Activated CD4-positive, alpha-beta T cell treated with anti-CD3 and anti-CD28 coated beads, Interleukin-2, amount 50 U/mL, for 16 hours (primary cell): ENCODE data around the gene BCL2A1.
A peak's percentile ranks its signal among the peaks of the same experiment; 100 is the strongest.
"Not testable (repeated sequence)": the region's sequence is repeated elsewhere in the genome, so short reads cannot be mapped to it uniquely, and the experiment has no call there.

Source experiments
- DNase-seq: peaks from one replicate; pipeline ENCODE4 v3.0.0-alpha.2; 2020

The BCL2A1 gene

DNA sequence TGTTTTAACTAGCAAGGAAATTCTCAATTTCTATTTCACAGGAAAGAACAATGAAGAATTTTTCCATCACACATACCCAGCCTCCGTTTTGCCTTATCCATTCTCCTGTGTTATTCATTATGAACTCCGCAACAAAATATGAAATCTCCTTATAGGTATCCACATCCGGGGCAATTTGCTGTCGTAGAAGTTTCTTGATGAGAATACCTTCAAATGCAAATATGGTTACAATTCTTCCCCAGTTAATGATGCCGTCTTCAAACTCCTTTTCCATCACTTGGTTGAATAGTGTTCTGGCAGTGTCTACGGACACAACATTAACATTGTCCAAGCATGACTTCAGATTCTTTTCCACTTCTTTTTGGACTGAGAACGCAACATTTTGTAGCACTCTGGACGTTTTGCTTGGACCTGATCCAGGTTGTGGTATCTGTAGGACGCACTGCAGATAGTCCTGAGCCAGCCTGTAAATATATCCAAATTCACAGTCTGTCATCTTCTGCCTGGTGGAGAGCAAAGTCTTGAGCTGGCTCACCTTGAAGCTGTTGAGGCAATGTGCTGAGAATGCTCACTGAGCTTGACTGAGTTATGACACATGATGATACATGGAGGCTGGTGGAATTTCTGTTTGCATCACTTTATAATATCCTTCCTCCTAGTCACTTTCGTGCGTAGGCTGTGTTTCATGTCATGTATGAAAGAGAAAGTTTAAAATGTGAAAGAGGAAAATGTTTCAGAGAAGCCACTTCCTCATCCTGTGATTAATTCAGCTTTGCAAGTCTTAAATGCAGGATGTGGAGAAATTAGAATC is at the start of gene BCL2A1:
BCL2A1 (minus strand) TSS at position 573 of the 811 bp plus-strand sequence; CDS start at position 496, 77 bp downstream.
- peak; percentile 92 for DNase-seq

DNA sequence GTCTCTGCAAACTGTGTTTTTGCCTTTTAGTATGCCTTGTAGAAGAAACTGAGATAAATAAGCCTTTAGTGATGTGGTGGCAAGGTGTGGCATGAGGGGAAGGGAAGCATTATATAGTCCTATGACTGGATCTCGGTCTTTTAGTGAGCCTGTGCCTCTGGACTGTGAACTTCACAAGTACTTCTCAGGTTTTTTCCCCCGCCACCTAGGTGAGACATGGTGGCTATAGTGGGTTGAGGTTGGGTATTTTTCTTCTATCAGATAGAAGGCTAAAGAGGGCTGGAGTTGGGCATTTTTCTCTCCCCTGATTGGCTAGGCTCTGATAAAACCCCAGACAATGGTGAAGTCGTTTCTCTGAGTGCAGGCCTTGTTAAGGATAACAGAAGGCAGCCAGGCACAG is 49.7 kb upstream of the BCL2A1 start:
- no peak for DNase-seq

DNA sequence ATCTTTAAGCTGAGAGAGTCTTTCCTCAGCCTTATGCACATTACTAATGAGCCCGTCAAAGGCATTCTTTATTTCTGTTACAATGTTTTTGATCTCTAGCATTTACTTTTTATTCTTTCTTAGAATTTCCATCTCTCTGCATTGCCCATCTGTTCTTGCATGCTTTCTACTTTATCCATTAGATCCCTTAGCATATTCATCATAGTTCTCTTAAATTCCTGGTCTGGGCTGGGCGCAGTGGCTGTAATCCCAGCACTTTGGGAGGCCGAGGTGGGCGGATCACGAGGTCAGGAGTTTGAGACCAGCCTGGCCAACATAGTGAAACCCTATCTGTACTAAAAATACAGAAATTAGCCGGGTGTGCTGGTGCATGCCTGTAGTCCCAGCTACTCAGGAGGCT is 49.2 kb upstream of the BCL2A1 start:
- DNase-seq, result not testable (repeated sequence)

DNA sequence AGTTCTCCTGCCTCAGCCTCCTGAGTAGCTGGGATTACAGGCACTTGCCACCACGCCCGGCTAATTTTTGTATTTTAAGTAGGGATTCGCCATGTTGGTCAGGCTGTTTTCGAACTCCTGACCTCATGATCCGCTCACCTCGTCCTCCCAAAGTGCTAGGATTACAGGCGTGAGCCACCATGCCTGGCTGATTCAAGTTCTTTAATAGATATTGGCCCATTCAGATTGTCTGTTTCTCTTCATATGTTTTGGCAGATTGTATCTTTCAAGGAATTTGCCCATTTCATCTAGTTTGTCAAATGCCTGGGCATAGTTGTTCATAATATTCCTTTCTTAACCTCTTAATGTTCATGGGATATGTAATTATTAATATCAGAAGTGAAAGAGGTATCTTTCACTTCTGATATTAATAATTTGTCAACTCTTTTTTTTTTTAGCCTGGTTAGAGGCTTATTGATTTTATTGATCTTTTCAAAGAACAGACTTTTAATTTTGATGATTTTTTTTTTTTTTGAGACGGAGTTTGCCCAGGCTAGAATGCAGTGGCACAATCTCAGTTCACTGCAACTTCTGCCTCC is 48.3 kb upstream of the BCL2A1 start:
- no peak for DNase-seq

DNA sequence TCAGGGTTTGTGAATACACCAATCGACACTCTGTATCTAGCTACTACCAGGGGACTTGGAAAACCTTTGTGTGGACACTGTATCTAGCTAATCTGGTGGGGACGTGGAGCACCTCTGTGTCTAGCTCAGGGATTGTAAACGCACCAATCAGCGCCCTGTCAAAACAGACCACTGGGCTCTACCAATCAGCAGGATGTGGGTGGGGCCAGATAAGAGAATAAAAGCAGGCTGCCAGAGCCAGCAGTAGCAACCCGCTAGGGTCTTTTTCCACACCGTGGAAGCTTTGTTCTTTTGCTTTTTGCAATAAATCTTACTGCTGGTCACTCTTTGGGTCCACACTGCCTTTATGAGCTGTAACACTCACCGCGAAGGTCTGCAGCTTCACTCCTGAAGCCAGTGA is 46.1 kb upstream of the BCL2A1 start:
- not testable (repeated sequence) for DNase-seq

DNA sequence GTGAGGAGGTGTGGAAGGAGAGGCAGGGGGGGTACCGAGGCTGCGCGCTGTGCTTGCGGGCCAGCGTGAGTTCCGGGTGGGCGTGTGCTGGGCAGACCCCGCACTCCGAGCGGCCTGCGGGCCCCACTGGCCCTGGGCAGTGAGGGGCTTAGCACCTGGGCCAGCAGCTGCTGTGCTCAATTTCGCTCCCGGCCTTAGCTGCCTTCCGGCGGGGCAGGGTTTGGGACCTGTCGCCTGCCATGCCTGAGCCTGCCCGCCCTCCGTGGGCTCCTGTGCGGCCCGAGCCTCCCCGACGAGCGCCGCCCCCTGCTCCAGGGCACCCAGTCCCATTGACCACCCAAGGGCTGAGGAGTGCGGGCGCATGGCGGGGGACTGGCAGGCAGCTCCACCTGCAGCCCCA is 45.5 kb upstream of the BCL2A1 start:
- DNase-seq, result not testable (repeated sequence)

DNA sequence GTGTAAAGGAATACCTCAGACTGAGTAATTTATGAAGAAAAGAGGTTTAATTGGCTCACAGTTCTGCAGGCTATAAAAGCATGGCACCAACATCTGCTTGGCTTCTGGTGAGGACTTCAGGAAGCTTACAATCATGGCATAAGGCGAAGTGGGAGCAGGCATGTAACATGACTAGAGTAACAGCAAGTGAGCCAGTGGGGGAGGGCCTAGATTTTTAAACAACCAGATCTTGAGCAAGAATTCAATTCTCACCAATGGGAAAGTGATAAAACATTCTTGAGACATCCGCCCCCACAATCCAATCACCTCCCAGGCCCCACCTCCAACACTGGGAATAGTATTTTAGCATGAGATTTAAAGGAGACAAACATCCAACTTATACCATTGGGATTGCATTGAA is 44.2 kb upstream of the BCL2A1 start:
- DNase-seq, result no peak

DNA sequence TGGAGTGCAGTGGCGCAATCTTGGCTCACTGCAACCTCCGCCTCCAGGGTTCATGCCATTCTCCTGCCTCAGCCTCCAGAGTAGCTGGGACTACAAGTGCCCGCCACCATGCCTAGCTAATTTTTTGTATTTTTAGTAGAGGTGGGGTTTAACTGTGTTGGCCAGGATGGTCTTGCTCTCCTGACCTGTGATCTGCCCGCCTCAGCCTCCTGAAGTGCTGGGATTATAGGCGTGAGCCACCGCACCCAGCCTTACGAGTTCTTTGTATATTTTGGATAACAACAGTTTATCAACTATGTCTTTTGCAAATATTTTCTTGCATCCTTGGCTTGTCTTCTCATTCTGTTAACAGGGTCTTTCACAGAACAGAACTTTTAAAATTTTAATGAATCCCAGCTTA is 43.2 kb upstream of the BCL2A1 start:
- not testable (repeated sequence) for DNase-seq

DNA sequence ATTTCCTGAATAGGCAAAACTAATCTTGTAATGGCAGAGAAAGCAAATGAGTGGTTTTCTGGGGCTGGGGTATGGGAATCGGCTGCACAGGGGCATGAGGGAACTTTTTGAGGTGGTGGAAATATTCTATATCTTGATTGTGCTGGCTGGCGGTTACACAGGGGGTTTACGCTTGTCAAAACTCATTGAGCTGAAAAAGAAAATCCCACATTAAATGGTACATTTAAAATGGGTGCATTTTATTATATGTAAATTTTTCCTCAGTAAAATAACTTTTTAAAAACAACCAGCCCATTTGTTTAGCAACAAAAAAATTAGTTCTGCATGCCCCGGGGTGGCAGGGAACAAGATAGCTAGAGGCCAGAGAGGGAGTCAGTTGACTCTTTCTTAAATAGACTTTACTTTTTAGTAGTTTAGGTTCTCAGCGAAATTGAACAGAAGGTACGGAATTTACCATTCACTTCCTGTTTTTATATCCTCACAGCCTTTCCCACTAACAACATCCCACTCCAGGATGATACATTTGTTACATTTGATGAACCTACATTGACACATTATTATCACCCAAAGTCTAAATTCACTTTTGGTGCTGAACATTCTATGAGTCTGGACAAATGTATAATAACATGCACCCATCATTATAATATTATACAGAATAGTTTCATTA is 41.2 kb upstream of the BCL2A1 start:
- DNase-seq, result no peak

DNA sequence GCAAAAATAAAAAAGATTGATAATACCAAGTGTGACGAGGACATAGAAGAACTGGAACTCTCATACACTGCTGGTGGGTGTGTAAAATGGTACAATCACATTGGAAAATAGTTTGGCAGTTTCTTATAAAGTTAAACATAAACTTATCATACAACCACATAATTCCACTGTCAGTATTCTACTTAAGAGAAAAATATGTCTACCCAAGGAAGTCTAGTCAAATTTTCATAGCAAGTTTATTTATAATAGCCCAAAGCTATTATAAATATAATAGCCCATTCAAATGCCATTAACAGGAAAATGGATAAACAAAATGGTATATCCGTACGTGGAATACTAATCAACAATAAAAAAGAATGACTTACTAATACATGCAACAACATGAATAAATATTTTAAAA is 40.6 kb upstream of the BCL2A1 start:
- no peak for DNase-seq

DNA sequence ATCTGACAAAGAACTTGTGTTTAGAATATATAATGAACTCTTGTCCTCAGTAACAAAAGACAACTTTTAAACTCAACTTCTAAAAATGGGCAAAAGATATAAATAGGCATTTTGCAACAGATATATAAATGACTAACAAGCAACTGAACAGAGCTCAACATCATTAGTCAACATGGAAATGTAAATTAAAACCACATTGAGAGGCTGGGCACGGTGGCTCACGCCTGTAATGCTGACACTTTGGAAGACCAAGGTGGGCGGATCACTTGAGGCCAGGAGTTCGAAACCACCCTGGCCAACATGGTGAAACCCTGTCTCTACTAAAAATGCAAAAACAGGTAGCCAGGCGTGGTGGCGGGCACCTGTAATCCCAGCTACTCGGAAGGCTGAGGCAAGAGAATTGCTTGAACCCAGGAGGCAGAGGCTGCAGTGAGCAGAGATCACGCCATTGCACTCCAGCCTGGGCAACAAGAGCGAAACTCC is 40.1 kb upstream of the BCL2A1 start:
- peak; percentile 63 for DNase-seq

DNA sequence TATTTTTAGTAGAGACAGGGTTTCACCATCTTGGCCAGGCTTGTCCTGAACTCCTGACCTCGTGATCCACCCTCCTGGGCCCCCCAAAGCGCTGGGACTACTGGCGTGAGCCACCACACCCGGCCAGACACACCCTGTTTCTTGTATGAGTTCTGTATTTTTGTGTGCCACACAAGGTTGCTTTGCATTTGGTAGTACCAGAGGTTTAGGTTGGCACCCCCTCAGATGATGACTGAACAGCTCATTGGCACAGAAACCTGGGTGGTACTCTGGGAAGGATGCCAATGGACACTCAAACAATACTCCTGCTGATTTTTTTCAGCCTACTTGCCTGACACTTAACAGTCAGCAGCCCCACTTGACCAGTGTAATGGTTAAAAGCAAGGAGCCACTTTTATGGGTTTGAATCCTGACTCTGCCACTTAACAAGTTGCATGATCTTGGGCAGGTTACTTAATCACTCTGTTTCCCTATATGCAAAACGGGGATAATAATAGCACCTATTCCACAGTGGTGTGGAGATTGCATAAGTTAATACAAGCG is 39.2 kb upstream of the BCL2A1 start:
- no peak for DNase-seq

DNA sequence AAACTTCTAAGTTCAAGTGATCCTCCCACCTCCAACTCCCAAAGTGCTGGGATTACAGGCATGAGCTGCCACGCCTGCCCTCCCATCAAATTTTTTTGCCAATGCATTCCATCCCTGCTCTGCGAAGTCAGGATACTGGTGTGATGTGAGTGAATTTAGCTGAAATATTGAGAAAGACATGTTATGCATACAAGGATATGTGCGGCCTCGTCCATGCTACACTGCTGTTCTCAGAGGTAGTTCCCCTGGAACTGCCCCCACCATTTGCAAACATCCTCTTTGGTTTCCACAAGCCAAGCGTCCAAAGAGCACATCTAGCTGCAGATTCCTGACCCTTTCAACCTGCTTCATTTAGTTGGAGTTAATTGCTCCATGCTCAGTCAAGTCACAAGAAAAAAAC is 36.5 kb upstream of the BCL2A1 start:
- no peak for DNase-seq

DNA sequence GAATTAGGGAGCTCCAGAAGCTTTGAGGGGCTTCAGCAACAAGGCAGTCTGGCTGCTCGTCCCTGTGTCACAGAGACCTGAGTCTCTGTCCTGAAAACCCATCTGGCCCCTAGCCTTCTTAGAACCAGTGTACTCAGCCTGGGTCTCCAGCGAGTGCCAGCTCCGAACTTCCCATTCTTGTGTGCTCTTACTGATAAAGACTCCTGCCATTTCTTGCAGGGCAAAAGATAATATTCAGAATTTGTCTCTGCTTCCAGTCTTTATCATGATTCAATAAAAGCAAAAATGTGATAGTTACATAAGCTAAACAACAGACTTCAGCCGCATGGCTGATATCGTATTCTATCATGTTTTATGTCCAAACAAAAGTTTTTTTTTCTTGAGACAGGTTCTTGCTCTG is 36.0 kb upstream of the BCL2A1 start:
- DNase-seq, result no peak

DNA sequence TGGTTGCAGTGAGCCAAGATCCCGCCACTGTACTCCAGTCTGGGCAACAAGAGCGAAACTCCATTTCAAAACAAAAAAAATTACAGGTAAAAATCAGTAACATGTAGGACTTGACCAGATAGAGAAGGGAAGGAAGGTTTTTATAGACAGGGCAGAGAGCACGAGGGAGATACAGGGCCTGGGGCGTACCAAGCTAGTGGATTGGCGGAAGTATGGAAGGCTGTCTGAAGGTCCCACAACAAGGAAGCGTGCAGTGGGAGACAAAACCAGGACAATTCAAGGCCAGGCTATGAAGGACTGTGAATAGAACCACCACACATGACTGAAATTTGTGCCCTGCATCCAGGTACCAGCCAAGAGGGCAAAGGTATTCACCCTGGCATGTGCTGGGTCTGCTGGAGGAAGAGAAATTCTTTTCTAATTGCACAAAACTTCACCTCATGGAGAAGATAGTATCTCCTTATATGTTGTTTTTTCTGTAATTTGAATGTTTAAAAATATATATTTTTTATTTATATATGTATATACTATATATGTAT is 33.0 kb upstream of the BCL2A1 start:
- DNase-seq, result no peak

DNA sequence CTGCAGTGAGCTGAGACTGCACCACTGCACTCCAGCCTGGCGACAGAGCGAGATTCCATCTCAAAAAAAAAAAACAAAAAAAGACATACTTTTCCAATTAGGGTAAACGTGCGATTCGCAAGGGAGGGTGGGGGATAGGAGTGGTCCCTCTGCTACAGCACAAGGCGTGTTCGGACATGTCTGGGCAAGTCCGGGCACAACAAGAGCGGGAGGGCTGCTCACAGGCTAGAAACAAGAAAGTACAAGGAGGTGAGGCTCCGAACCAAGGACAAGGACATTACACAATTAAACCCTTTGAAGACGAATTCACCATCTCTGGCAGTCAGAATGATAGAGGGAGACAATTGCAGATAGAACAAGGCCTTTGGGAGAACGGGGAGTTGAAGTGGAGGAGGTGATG is 32.2 kb upstream of the BCL2A1 start:
- no peak for DNase-seq

DNA sequence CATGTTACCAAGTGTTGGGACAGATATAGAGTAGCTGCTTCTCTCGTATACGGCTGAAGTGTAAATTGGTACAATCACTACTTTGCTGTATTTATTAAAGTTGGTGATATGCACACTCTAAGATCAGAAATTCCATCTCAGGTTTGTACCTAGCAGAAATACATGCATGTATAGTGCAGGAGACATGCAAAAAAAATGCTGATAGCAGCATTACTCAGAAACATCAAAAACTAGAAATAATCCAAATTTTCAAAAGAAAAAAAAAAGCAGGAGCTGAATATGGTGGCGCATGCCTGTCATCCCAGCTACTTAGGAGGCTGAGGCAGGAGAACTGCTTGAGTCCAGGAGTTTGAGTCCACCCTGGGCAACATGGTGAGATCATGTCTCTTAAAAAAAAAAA is 31.3 kb upstream of the BCL2A1 start:
- no peak for DNase-seq

DNA sequence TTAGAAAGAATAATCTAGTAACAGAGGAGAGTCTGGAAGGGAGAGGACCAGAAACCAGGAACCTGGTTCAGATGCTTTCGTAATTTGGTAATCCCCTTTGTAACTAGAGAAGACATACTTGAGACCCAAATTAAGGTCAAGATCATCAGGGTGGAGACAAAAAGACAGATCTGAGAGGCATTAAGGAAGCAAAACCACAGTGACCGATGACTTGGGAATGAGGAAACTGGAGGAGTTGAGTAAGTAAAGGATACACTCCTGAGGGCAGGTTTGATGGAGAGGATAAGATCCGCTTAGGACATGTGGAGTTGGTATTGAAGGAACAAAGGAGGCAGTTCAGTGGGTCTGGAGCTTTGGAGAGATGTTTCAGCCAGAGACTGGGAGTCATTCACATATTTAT is 23.6 kb upstream of the BCL2A1 start:
- no peak for DNase-seq

DNA sequence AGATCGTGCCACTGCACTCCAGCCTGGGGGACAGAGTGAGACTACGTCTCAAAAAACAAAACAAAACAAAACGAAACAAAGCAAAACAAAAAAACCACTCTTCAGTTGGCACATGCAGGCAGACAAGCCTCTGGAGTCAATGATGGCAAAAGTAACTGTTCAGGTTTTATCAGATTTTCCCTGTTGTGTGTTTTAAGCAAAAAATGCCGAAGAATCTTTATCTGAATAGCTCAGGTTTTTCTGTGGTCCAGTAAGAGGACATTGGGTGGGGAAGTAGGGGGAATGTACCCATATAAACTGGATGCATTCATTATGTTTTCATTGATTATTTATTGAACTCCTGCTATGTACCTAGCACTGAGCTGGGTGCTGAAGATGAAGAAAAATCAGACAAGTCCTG is 20.8 kb upstream of the BCL2A1 start:
- DNase-seq, result no peak

DNA sequence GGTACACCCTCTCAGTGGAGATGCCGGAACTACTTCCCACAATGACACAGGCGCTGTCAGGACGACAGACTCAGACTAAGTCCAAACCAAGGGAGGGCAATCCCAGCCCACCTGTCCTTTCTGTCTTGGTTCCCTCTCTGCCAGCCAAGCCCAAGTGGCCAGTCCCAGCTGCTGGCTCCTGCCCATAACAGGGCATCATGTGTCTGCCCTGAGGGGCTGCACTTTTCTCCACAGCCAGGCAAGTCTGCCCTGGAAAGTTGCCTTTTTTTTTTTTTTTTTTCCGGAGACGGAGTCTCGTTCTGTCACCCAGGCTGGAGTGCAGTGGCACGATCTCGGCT is 20.0 kb upstream of the BCL2A1 start:
- no peak for DNase-seq

DNA sequence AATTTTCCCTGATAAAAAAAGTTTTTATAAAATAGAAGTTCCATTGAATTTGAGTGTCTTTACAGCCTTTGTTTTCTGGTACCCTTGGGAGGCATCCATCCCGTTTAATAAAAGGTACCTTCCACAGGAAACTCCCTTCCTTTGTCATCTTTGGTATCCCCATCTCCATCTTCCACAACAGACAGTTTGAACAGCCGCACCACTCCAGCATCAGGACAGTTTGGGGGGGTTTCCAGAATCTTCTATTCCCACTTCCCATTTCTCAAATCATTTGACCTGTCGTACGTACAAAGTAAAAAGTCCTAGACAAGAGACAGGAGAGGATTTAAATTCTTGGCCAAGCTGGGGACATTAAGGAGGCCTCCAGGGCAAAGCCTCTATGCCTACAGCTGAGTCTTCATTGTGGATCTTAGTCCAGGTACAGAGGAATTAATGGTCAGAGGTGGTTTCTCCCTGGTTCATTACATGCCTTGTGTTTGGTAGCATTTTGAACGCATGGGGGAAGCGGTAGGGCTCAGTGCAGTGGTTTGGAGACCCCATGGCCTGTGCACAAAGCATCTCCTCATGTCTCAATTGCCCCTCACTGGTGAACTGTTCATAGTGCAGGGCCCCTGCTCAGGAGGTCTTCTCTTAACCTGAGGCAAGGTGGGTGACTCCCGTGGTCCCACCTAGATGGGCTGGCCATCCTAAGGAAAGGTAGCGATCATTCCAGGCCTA is 19.4 kb upstream of the BCL2A1 start:
- no peak for DNase-seq

DNA sequence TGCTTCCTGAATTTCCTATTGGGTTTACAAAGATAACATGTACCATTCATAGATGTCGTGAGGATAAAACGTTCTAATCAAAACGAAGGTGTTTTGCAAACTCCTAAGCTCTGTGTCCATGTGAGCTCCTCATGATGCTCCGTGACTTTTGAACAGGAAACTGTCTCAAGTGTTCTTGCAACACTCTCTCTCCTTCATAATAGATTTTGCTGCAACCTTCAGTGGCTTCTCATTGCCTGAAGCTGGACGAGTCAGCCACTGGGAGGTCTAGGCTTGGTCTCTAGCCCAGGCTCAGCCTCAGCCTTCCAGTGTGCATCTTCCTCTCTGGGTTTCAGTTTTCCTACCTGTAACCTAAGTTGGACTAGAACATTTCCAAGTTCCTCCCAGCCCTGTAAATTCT is 18.7 kb upstream of the BCL2A1 start:
- DNase-seq, result no peak

DNA sequence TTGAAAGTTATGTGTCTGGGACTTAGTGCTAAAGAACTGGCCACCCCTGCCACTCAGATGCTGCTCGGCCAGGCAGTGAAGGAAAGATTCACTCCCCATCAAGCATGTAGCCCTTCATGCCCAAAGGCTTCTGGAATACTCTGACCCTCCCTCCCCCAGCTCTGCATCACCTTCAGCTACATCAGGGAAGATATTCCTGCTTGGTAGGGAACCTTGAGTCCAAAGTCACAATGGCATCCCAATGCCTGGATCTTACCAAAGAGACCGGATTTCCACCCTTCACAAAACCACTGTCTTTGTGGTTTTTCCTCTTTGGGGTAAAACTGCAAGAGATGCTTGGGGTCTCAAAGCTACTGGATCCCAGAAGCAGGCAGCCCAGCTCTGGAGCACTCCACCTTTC is 18.2 kb upstream of the BCL2A1 start:
- DNase-seq, result no peak
